K562 (cell line): ENCODE measurements around the gene CMSS1. TPM values are rescaled to one million over a fixed set of nuclear protein-coding genes. Genes with fewer than 3 reads are reported as not detected.

Experiments used
- ATF1 ChIP-seq, 2 experiments: fragments of 450-650 bp in 1 of 2; IDR thresholded peaks; 2 replicates each; pipeline ENCODE4 v1.6.1; 2016; ENCODE audit warnings: missing compliant biosample characterization in 1 of 2, missing genetic modification characterization in 1 of 2
- FIP1L1 ChIP-seq: fragments of 200-400 bp; formaldehyde crosslinking; IDR thresholded peaks from 2 replicates; pipeline ENCODE4 v1.6.1; 2018; ENCODE audit warnings: mild to moderate bottlenecking, low read depth, low read length; ENCODE audit not compliant: poor library complexity, severe bottlenecking
- GTF2E2 ChIP-seq: fragments of 200-800 bp; sonication (Bioruptor generic); IDR thresholded peaks from 2 replicates; pipeline ENCODE4 v1.6.1; 2016; ENCODE audit warnings: missing genetic modification characterization, missing compliant biosample characterization
- HMBOX1 ChIP-seq: sonication (generic); IDR thresholded peaks from 2 replicates; pipeline ENCODE4 v1.6.1; 2016
- MAZ ChIP-seq, 2 experiments: fragments of 450-650 bp in 1 of 2; sonication (generic) in 1 of 2; formaldehyde crosslinking; IDR thresholded peaks in 1 of 2; conservative IDR thresholded peaks in 1 of 2; 2 replicates each; pipeline versions ENCODE4 v1.4.0 to v1.5.0; 2020; ENCODE audit warnings: mild to moderate bottlenecking in 1 of 2, missing genetic modification reagents in 1 of 2
- MGA ChIP-seq: fragments of 450-650 bp; IDR thresholded peaks from 2 replicates; pipeline ENCODE4 v1.6.1; 2016; ENCODE audit warnings: mild to moderate bottlenecking, moderate library complexity
- NCOA1 ChIP-seq: fragments of 450-650 bp; IDR thresholded peaks from 2 replicates; pipeline ENCODE4 v1.6.1; 2016; ENCODE audit warnings: low read depth
- NR2C1 ChIP-seq, 2 experiments: fragments of 450-650 bp; IDR thresholded peaks; 2 replicates each; pipeline ENCODE4 v1.6.1; 2017; ENCODE audit warnings: mild to moderate bottlenecking in 2 of 2, antibody characterized with exemption in 1 of 2, inconsistent platforms in 1 of 2, missing compliant biosample characterization in 1 of 2, missing genetic modification characterization in 1 of 2
- RBM17 ChIP-seq: fragments of 200-400 bp; formaldehyde crosslinking; IDR thresholded peaks from 2 replicates; pipeline ENCODE4 v1.6.1; 2017; ENCODE audit warnings: low read depth, mild to moderate bottlenecking, low read length, borderline replicate concordance
- SOX6 ChIP-seq: fragments of 450-650 bp; IDR thresholded peaks from 2 replicates; pipeline ENCODE4 v1.6.1; 2014; ENCODE audit warnings: mild to moderate bottlenecking
- VEZF1 ChIP-seq: fragments of 200-800 bp; sonication (Bioruptor generic); IDR thresholded peaks from 2 replicates; pipeline ENCODE4 v1.6.1; 2017; ENCODE audit warnings: missing genetic modification characterization, missing compliant biosample characterization
- polyA plus RNA-seq, 8 experiments: library from polyadenylated mRNA; depleted of rRNA in 4 of 8; stranded (reverse) in 5 of 8; unstranded in 3 of 8; fragments of >200 nt; fragmentation: Nextera tagmentation in 2 of 8; fragmentation: Illumina TruSeq in 1 of 8; extraction: Ambion mirVana in 2 of 8; extraction: Trizol in 1 of 8; gene quantifications; 2 replicates each; pipeline versions ENCODE4 v1.2.1 to v1.2.3, GENCODE V29; 2011 to 2014; ENCODE audit warnings: inconsistent platforms in 1 of 8, missing spikeins in 1 of 8
- total RNA-seq, 7 experiments: library from RNA; depleted of rRNA in 6 of 7; stranded (reverse); fragments of >200 nt in 6 of 7; fragmentation: Illumina TruSeq in 2 of 7; extraction: Trizol in 2 of 7; gene quantifications; 2 replicates each; pipeline versions ENCODE4 v1.2.1 to v1.2.3, GENCODE V29; 2011 to 2021; ENCODE audit warnings: low replicate concordance in 1 of 7

The CMSS1 gene
- total and polyA plus RNA-seq, 9 of the 15 experiments (the other 6 are each of a cell fraction or from before 2014, with no cell fraction given) = 46.9 to 109 (median 72.3) TPM

GRCh38 chr3:99920481-99921376 is 103.1 kb downstream of the CMSS1 start (continued):
- TF ChIP-seq NR2C1 (IDR thresholded peaks at IDR 0.05) (no peak), NR2C1 (tag; IDR thresholded peaks at IDR 0.05) (peak; percentile 39; the same call in 1 of the 2 replicates), ATF1 (CRISPR knock-in tag; IDR thresholded peaks at IDR 0.05) (no peak), ATF1 (tag; IDR thresholded peaks at IDR 0.05) (peak; percentile 40; the same call in 1 of the 2 replicates), VEZF1 (CRISPR knock-in tag) (0 out of 2 replicates have a peak, but pooled peaks have one; percentile 14), FIP1L1 (no peak), NCOA1 (no peak), MGA (peak; percentile 40; the same call in 1 of the 2 replicates), SOX6 (peak; percentile 65), MAZ (CRISPR knock-in tag; conservative IDR thresholded peaks at IDR 0.05 in 1 of 2, IDR thresholded peaks at IDR 0.05 in 1 of 2) (peak in 1 of 2 experiments; percentile 13; a peak in 1 of 4 replicates), RBM17 (no peak), HMBOX1 (peak; percentile 96), GTF2E2 (tag) (0 out of 2 replicates have a peak, but pooled peaks have one; percentile 13)
